ENCODE measurements around the gene SLBP.

The SLBP gene

DNA sequence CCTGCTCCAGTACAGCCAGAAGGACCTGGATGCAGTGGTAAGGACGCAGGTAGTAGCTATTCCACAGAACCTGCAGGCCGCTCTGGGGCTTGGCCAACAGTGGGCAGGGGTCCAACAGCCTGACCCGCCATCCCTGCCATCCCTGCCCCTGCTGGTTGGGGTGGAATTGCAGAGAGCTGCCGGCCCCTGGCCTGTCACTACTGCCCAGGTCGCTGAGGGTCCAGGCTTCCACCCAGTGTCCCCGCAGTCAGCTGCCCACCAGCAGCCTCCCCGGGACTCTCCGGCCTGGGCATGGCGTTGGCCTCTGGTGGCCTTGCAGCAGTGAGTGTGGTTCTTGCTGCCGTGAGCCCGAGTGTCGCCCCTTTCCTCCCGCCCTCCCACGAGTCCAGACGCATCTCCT lies 25.5 kb upstream of the SLBP start:
- TF ChIP-seq REST (IDR thresholded peaks at IDR 0.05; ENCODE audit: insufficient read depth in 1 of 2, low read depth in 2 of 2, low read length in 2 of 2) (no peak), FOXP2 (optimal IDR thresholded peaks at IDR 0.05; ENCODE audit: borderline replicate concordance, extremely low read depth, extremely low read length, insufficient read depth) (no peak), POLR2AphosphoS5 (IDR thresholded peaks at IDR 0.05; ENCODE audit: low read depth, low read length) (no peak), SIN3A (IDR thresholded peaks at IDR 0.05; ENCODE audit: borderline replicate concordance, insufficient read depth, low read length) (no peak), TAF1 (IDR thresholded peaks at IDR 0.05; ENCODE audit: borderline replicate concordance, insufficient read depth, low read length) (no peak)

DNA sequence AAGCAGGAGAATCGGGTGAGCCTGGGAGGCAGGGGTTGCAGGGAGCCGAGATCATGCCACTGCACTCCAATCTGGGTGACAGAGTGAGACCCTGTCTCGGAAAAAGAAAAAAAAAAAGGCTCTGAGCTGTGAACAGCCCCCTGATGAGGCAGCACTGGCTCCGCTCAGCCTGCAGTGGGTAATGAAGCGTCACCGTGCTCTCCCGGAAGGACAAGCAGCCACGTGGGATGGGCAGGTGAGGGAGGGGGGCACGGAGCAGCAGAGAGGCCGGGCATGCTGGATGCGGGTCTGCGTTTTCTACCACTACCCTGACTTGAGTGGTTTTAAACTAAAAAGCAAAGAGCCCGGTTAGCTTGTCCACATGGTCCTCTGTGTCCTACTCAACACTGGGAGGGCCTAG lies 24.7 kb upstream of the SLBP start:
- TF ChIP-seq TAF1 (IDR thresholded peaks at IDR 0.05; ENCODE audit: borderline replicate concordance, insufficient read depth, low read length) (no peak), REST (IDR thresholded peaks at IDR 0.05; ENCODE audit: insufficient read depth in 1 of 2, low read depth in 2 of 2, low read length in 2 of 2) (no peak), POLR2AphosphoS5 (IDR thresholded peaks at IDR 0.05; ENCODE audit: low read depth, low read length) (no peak), SIN3A (IDR thresholded peaks at IDR 0.05; ENCODE audit: borderline replicate concordance, insufficient read depth, low read length) (no peak), FOXP2 (optimal IDR thresholded peaks at IDR 0.05; ENCODE audit: borderline replicate concordance, extremely low read depth, extremely low read length, insufficient read depth) (no peak)

DNA sequence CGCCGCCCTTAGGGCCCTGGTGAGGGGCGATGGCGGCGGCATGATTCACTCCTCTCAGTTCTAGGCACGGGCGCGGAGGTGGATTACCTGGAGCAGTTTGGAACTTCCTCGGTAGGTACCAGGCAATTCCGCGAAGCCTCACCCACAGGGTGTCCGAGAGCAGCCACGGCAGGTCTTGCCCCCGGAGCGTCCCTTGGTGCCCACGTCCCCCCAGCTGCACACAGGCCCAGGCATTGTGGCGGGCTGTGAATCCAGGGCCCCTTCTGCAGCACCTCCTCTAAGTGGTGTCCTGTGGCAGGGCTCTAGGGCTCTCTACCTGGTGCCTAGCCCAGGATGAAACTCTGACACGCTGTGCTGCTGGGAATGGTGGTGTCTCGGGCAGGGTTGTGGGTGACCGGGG lies 23.1 kb upstream of the SLBP start:
- TF ChIP-seq TAF1 (IDR thresholded peaks at IDR 0.05; ENCODE audit: borderline replicate concordance, insufficient read depth, low read length) (no peak), SIN3A (IDR thresholded peaks at IDR 0.05; ENCODE audit: borderline replicate concordance, insufficient read depth, low read length) (no peak), POLR2AphosphoS5 (IDR thresholded peaks at IDR 0.05; ENCODE audit: low read depth, low read length) (no peak), FOXP2 (optimal IDR thresholded peaks at IDR 0.05; ENCODE audit: borderline replicate concordance, extremely low read depth, extremely low read length, insufficient read depth) (no peak), REST (IDR thresholded peaks at IDR 0.05; ENCODE audit: insufficient read depth in 1 of 2, low read depth in 2 of 2, low read length in 2 of 2) (no peak)

DNA sequence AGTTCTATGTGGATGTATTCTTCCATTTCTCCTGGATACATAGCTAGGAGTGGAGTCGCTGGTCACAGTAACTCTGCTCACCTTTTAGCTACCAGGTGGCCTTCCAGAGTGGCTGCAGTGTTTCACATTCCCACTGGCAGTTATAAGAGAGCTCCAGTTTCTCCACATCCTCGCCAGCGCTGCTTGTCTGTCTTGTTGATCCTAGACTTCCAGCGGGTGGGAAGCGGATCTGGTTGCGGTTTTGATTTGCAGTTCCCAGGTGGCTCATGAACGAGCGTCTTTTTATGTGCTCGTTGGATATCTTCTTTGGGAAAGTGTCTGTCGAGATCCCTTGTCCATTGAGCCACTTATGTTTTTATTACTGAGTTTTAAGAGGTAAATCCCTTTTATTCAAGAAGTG lies 20.8 kb upstream of the SLBP start:
- no peak for TF ChIP-seq POLR2AphosphoS5 (IDR thresholded peaks at IDR 0.05; ENCODE audit: low read depth, low read length)

- TF ChIP-seq POLR2AphosphoS5 (IDR thresholded peaks at IDR 0.05; ENCODE audit: low read depth, low read length): no peak
- TF ChIP-seq SIN3A (IDR thresholded peaks at IDR 0.05; ENCODE audit: borderline replicate concordance, insufficient read depth, low read length): no peak
- no peak for TF ChIP-seq REST (IDR thresholded peaks at IDR 0.05; ENCODE audit: insufficient read depth in 1 of 2, low read depth in 2 of 2, low read length in 2 of 2)
- TF ChIP-seq TAF1 (IDR thresholded peaks at IDR 0.05; ENCODE audit: borderline replicate concordance, insufficient read depth, low read length): no peak
- TF ChIP-seq FOXP2 (optimal IDR thresholded peaks at IDR 0.05; ENCODE audit: borderline replicate concordance, extremely low read depth, extremely low read length, insufficient read depth): no peak
Measured at GRCh38 chr4:1731180-1731579, 19.1 kb upstream of the SLBP start.
